IPS-18c (cell line): Measurements from ENCODE around the gene CD164L2.

ENCODE experiments used
- H3K4me3 ChIP-seq: 2 replicates; pipeline ENCODE4 v1.7.0; 2013; ENCODE audit warnings: low read depth, mild to moderate bottlenecking, low read length, moderate library complexity; ENCODE audit not compliant: insufficient read depth
- H3K9me3 ChIP-seq: one replicate; pipeline ENCODE4 v1.6.1; 2013; ENCODE audit warnings: mild to moderate bottlenecking, low read length, moderate library complexity; ENCODE audit not compliant: control insufficient read depth, insufficient read depth

Gene CD164L2

DNA sequence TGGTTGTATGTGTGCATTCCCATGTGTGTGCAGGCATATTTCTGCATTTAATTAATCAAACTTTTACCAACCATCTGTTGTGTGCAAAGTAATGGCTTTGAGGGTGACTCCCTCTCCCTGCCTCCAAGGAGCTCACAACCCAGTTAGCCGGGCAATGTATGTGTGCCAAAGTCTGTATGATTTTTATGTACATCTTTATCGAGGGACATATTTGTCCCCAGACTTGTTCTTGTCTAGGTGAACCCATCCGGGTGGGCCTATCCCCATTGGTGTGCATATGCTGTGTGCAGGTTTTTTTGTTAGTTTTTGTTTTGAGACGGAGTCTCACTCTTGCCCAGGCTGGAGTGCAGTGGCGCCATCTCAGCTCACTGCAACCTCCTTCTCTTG is 39.5 kb downstream of the CD164L2 start:
- peak overlapping the region; percentile 20; the same call in 1 of the 2 replicates for H3K4me3 ChIP-seq

GRCh38 chr1:27342778-27343638 is 40.1 kb downstream of the CD164L2 start:
- H3K9me3 ChIP-seq = no peaks in the 10 kb centered on the region
- peak overlapping the region; percentile 20; the same call in 1 of the 2 replicates for H3K4me3 ChIP-seq

More for the DNA sequence above, 39.5 kb downstream of the CD164L2 start:
- no peaks in the 10 kb centered on the region for H3K9me3 ChIP-seq

DNA sequence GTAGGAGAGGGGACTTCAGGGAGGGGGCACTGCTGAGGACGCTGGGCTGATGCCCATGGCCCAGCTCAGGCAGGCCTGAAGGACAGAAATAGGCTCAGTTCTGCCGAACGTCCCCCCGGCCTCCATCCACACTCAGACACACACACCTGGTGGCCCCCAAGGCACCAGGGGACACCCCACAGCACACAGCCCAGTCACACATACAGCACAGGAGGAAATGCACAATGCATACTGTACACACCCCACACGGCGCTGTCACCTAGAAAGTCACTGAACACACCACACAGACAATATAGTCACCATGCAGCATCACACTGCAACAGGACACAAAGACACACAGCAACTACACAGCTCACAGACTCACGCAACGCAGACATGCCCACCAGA is 40.7 kb downstream of the CD164L2 start:
- peak overlapping the region; percentile 61; the same call in 1 of the 2 replicates for H3K4me3 ChIP-seq

DNA sequence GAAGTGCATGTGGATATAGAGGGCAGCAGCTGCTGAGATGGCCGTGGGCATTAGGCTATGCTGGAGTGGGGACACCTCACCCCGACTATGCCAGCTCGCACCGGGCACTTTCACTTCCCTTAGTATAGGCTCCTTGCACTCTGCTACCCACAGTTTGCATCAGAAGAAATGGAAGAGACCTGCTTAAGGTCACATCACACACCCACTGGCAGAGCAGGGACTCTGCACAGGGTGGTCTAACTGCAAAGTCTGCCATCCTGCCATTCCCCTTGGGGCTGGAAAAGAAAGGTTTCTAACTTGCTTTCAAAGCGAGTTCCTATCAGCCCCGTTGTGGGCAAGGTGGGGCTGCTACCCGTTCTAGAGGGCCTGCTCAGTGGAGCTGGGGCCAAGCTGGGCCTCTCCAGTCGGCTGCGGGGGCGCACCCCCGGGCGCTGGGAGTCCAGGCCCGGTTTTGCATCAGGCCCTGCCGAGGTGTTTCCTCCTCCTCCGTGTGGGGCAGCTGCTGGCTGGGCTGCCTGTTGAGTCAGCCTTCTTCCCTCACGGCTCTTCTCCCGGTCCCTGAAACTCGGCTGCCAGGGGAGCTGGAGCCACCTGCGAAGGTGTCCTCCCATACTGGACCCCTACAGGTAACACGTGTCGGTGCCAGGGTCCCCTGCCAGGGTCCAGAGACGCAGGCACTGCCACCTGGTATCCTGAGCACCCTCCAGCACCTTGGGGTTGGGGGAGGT is 41.4 kb downstream of the CD164L2 start, which contains the start of gene SYTL1:
TSS of gene SYTL1 (plus strand) at position 498 of the 728 bp plus-strand sequence. CDS start 3,313 bp downstream, outside the sequence.
- H3K4me3 ChIP-seq = peak within 1 kb of the TSS; percentile 61
- no peaks in the 10 kb centered on the region for H3K9me3 ChIP-seq

More for the DNA sequence above, 40.7 kb downstream of the CD164L2 start:
- no peaks in the 10 kb centered on the region for H3K9me3 ChIP-seq

- Histone ChIP-seq H3K4me3 (no peak overlapping the region), H3K9me3 (no peaks in the 10 kb centered on the region)
Measured at GRCh38 chr1:27339213-27339612, 43.9 kb downstream of the CD164L2 start.

GRCh38 chr1:27338751-27339150 is 44.4 kb downstream of the CD164L2 start:
- Histone ChIP-seq H3K4me3 (no peak overlapping the region), H3K9me3 (no peaks in the 10 kb centered on the region)

- no peak overlapping the region for H3K4me3 ChIP-seq
- H3K9me3 ChIP-seq = no peaks in the 10 kb centered on the region
Measured at GRCh38 chr1:27336756-27337155, 46.4 kb downstream of the CD164L2 start.

DNA sequence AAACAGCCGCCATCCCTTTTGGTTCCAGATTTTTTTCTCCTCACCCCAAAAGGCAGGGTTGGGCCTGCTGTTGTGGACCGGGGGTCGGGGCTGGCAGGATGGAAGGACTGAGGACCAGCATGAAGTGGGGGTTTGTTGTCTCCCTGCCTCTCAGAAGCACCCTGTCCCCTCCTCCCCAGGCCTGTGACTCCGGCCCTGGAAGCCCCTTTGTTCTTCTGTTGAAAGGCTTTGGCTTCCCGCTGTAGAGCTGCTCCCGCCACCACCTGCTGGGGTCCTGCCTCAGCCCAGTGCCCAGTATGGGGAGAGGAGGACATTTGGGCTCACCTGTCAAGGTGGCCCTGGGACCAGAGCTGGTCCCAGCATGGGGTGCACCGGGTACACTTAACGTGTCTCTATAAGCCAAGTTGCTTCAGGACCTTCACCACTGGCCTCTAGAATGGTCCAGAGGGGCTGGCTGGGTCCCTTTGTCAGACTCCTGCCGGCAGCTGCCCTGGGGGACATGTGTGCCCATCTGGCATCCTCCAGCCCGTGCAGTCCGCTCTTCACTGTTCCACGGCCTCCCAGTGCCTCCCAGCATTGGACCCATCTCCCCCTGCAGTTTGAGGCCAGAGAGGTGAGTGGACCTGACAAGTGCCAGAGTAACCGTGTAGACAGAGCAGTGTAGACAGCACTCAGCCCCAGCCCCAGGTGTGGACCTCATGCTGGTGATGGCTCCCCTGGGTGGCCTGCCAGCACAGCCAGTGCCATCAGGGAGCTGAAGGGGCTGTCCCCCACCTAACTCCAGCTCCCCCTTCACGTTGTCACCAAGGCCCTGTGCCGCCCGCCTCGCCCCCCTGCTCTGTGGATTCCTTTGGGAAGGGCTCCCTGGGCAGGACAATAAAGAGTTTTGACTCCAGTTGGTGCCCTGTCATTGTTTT is 47.4 kb downstream of the CD164L2 start:
- Histone ChIP-seq H3K4me3 (no peak overlapping the region), H3K9me3 (peaks cover under 1% of the 10 kb centered on the region)

GRCh38 chr1:27333717-27334279 is 49.3 kb downstream of the CD164L2 start:
- peaks cover 2% of the 10 kb centered on the region for H3K9me3 ChIP-seq
- H3K4me3 ChIP-seq = no peak overlapping the region

- Histone ChIP-seq H3K9me3 (peaks cover 2% of the 10 kb centered on the region), H3K4me3 (no peak overlapping the region)
Measured at GRCh38 chr1:27332536-27333281, 50.4 kb downstream of the CD164L2 start.

DNA sequence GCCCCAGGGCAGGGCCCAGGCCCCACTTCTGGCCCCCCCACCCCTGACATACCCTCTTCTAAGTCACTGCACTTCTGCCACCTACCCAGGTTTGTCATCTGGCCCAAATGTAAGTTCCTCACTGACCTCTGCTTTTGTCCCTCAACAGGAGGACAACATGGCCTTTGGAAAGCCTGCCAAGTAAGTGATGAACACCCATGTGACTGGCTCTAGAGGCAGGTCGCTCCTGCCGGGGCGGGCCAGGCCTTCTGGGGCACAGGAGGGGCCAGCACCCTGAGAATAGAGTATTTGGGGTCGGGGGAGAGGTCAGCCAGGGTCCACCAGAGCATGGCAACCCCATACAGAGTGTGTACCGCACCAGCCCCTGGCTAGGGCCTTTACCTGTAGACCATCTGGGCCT is 51.2 kb downstream of the CD164L2 start:
- Histone ChIP-seq H3K4me3 (no peak overlapping the region), H3K9me3 (peaks cover 2% of the 10 kb centered on the region)

GRCh38 chr1:27331426-27331825 is 51.7 kb downstream of the CD164L2 start:
- Histone ChIP-seq H3K9me3 (peaks cover 2% of the 10 kb centered on the region), H3K4me3 (no peak overlapping the region)

DNA sequence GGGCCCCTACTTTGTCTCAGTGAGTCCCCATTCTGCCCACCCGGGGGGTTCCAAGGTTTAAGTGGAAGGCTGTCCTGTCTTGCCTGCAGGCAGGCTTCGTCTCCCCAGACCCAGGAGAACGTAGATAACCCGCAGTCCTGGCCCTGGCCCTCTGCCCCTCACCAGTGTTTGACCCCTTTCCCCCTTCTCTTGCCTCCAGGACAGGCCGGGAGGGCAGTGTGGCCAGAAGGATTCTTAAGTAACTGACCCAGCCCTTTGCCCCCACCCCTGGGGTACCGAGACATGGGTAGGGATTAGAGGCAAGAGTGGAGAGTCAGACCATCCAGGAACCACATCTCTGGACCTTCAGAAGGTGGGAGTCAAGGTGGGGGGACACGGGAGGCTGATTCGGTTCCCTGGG is 52.3 kb downstream of the CD164L2 start:
- H3K4me3 ChIP-seq = no peak overlapping the region
- peaks cover 2% of the 10 kb centered on the region for H3K9me3 ChIP-seq
